PFSK-1 (cell line): ENCODE results near the gene RHOF.

Source experiments
- FOXP2 ChIP-seq: optimal IDR thresholded peaks from 2 replicates; pipeline ENCODE3; 2011; ENCODE audit warnings: borderline replicate concordance, control low read depth, inconsistent platforms; ENCODE audit not compliant: insufficient read depth; ENCODE audit errors: extremely low read length, extremely low read depth
- POLR2AphosphoS5 ChIP-seq: IDR thresholded peaks from 2 replicates; pipeline ENCODE4 v1.6.1; 2012; ENCODE audit warnings: low read depth, mild to moderate bottlenecking, control low read depth, low read length, moderate library complexity
- REST ChIP-seq, 2 experiments: IDR thresholded peaks; 2 replicates each; pipeline versions ENCODE4 v1.6.1 to v1.8.0; 2011 to 2012; ENCODE audit warnings: low read depth in 2 of 2, low read length in 2 of 2, control low read depth in 1 of 2, inconsistent platforms in 1 of 2, mild to moderate bottlenecking in 1 of 2, moderate library complexity in 1 of 2; ENCODE audit not compliant: insufficient read depth in 1 of 2
- SIN3A ChIP-seq: IDR thresholded peaks from 2 replicates; pipeline ENCODE4 v1.6.1; 2012; ENCODE audit warnings: mild to moderate bottlenecking, low read length, moderate library complexity, borderline replicate concordance; ENCODE audit not compliant: insufficient read depth
- TAF1 ChIP-seq: IDR thresholded peaks from 2 replicates; pipeline ENCODE4 v1.6.1; 2012; ENCODE audit warnings: low read length, control low read depth, borderline replicate concordance; ENCODE audit not compliant: insufficient read depth

Gene RHOF

GRCh38 chr12:121787063-121788025 lies 6.1 kb downstream of the RHOF start:
- TF ChIP-seq POLR2AphosphoS5 (no peak), SIN3A (no peak), TAF1 (no peak), REST (IDR thresholded peaks at IDR 0.05; ENCODE audit: insufficient read depth in 1 of 2, low read depth in 2 of 2, low read length in 2 of 2) (no peak), FOXP2 (no peak)

DNA sequence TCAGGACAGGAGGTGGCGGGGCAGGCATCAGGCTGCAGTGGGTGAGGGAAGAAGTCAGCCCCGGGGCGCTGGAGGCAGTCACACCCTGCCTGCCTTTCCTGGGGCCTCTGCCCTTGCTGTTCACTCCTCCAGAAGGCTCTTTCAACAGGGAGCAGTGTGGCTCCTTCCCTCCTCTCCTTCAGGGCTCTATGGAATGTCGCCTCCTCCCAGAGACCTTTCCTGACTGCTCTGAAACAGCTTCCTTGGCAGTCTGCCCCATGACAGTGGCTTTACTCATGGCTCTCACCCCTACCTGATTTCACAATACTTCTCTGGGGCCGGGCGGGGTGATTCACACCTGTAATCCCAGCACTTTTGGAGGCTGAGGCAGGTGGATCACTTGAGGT lies 7.1 kb downstream of the RHOF start:
- TF ChIP-seq REST (IDR thresholded peaks at IDR 0.05; ENCODE audit: insufficient read depth in 1 of 2, low read depth in 2 of 2, low read length in 2 of 2) (no peak), TAF1 (no peak), FOXP2 (no peak), POLR2AphosphoS5 (no peak), SIN3A (no peak)

DNA sequence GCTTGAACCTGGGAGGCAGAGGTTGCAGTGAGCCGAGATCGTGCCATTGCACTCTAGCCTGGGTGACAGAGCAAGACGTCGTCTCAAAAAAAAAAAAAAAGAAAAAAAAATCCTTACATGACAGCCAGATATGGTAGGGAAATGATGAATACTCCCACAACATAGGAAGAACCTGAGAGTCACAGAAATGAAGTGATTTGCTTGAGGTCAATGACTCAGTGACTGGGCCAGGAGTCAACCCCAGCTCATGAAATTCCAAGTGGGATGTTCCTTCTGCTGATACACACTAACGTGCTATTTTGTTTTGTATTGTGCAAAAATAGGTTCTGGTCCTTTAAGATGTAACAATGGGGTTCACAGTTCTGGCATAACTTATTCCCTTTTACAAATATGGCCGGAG lies 9.0 kb downstream of the RHOF start:
- TF ChIP-seq REST (IDR thresholded peaks at IDR 0.05; ENCODE audit: insufficient read depth in 1 of 2, low read depth in 2 of 2, low read length in 2 of 2), result no peak
- no peak for TF ChIP-seq FOXP2
- TF ChIP-seq POLR2AphosphoS5, result no peak
- TF ChIP-seq SIN3A, result no peak
- TF ChIP-seq TAF1, result no peak

- no peak for TF ChIP-seq REST (IDR thresholded peaks at IDR 0.05; ENCODE audit: insufficient read depth in 1 of 2, low read depth in 2 of 2, low read length in 2 of 2)
- no peak for TF ChIP-seq FOXP2
- TF ChIP-seq POLR2AphosphoS5, result no peak
- no peak for TF ChIP-seq TAF1
- no peak for TF ChIP-seq SIN3A
These were observed 9.7 kb downstream of the RHOF start for GRCh38 chr12:121783766-121784165.
